GM19372 (cell line): Measurements from ENCODE around the gene ZNF326.

Experiments
- ATAC-seq: cut with Tn5 transposase; IDR thresholded peaks from one replicate; pipeline ENCODE4 v1.9.1; 2021; ENCODE audit warnings: mild to moderate bottlenecking, low read depth, moderate library complexity; ENCODE audit not compliant: unreplicated experiment

ZNF326 gene

GRCh38 chr1:89994805-89995597 lies at the start of gene ZNF326:
TSS of gene ZNF326 (plus strand) at chr1:89995110. CDS start at chr1:89995258, 148 bp downstream.
- peak; percentile 94 for ATAC-seq

GRCh38 chr1:89945852-89946476 lies 48.9 kb upstream of the ZNF326 start:
- no peak for ATAC-seq

- no peak for ATAC-seq
These were observed 48.4 kb upstream of the ZNF326 start for GRCh38 chr1:89946532-89946931.

- ATAC-seq: no peak
These were observed 46.1 kb upstream of the ZNF326 start for GRCh38 chr1:89948722-89949345.

- no peak for ATAC-seq
These were observed 44.8 kb upstream of the ZNF326 start for GRCh38 chr1:89949991-89950624.

GRCh38 chr1:89950703-89951102 lies 44.2 kb upstream of the ZNF326 start:
- no peak for ATAC-seq

GRCh38 chr1:89951766-89952604 lies 42.9 kb upstream of the ZNF326 start:
- ATAC-seq: no peak

- ATAC-seq: no peak
These were observed 42.2 kb upstream of the ZNF326 start for GRCh38 chr1:89952605-89953130.

GRCh38 chr1:89953131-89953626 lies 41.7 kb upstream of the ZNF326 start:
- no peak for ATAC-seq

- no peak for ATAC-seq
These were observed 41.0 kb upstream of the ZNF326 start for GRCh38 chr1:89953929-89954328.

- ATAC-seq: no peak
These were observed 40.5 kb upstream of the ZNF326 start for GRCh38 chr1:89954401-89954800.

- no peak for ATAC-seq
These were observed 39.4 kb upstream of the ZNF326 start for GRCh38 chr1:89955311-89956205.

- ATAC-seq: no peak
These were observed 37.8 kb upstream of the ZNF326 start for GRCh38 chr1:89957107-89957506.

GRCh38 chr1:89958851-89959654 lies 35.9 kb upstream of the ZNF326 start:
- no peak for ATAC-seq

GRCh38 chr1:89959719-89960118 lies 35.2 kb upstream of the ZNF326 start:
- ATAC-seq: no peak

GRCh38 chr1:89962024-89962741 lies 32.7 kb upstream of the ZNF326 start:
- ATAC-seq: no peak

- no peak for ATAC-seq
These were observed 32.2 kb upstream of the ZNF326 start for GRCh38 chr1:89962742-89963075.
